Stimulated activated CD8-positive, alpha-beta memory T cell treated with anti-CD3 and anti-CD28 coated beads, Interleukin-2, amount 100 ng/mL, for 48 hours (primary cell): ENCODE measurements around the gene CCKAR.
"Not testable (repeated sequence)": the region's sequence is repeated elsewhere in the genome, so short reads cannot be mapped to it uniquely, and the experiment has no call there.

ENCODE experiments used
- DNase-seq, 2 donors: peaks; one replicate each; pipeline ENCODE4 v3.0.0-alpha.2; 2020; ENCODE audit warnings: low read depth in 2 of 2

The CCKAR gene, protein sequence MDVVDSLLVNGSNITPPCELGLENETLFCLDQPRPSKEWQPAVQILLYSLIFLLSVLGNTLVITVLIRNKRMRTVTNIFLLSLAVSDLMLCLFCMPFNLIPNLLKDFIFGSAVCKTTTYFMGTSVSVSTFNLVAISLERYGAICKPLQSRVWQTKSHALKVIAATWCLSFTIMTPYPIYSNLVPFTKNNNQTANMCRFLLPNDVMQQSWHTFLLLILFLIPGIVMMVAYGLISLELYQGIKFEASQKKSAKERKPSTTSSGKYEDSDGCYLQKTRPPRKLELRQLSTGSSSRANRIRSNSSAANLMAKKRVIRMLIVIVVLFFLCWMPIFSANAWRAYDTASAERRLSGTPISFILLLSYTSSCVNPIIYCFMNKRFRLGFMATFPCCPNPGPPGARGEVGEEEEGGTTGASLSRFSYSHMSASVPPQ

DNA sequence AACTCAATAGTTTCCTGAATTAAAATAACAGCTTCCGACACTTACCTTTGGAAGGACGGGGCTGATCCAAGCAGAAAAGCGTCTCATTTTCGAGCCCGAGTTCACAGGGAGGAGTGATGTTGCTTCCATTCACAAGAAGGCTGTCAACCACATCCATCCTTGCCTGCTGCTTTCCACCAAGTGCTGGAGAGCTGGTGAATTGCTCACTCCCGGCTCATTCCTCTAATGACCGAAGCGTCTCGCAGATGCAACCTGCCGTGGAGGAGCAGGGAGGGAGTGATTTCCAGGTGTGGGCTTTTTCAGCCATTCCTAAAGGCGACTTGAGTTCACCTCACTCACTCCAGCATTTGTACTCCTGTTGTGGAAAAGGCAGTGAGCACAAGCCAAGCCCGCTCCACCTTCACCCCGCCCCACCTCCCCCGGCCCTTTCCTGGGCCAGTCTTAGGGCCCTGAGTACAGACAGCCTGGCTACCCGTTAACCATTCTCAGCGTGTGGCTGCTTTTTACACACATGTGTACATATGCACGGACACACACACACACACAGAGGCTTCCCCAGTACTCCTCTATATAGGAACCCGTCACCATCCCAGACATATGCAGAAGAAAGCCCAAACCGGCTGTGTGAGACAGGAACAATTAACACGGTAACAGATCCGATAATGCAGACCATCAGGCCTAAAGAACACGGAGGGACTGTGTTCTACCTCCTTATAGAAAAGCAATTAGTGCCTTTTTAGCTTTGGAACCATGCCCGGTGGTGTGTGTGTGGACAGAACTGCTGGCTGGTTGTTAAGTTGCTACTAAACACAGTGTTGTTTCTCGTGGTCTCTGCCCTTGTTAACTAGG is at the start of gene CCKAR:
Gene CCKAR (minus strand): TSS at position 374 of the 849 bp plus-strand sequence. CDS start 217 bp downstream, at position 157.
- no peak for DNase-seq

- DNase-seq, result no peak
Measured at GRCh38 chr4:26533685-26534084, 43.4 kb upstream of the CCKAR start.

DNA sequence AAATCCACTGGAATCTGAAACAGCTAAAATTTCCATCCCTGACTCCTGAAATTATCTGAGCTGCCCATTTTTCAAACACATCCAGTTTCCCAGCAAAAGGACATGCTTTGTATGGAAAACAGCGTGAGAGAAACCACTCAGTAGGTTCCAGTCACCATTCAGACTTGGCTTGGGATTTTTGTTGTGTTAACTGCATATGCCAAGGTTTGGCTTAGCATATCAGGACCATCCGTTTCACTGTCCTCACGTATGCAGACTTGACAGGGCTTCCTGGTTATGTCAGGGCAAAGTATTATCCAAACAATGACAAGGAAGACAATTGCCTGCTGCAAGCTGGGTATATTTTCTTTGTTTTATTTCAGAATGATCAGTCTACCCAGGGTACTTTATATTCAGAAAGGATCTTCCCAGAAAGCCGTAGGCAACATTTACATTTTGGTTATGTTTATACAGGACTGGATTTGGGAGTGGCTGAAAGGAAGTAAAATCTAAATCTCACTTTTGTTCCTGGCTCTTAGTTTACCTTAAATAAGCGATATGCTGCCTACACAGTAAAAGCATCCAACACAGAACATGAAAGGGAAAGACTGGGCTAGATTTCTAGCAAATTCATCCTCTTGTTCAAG is 41.3 kb upstream of the CCKAR start:
- no peak for DNase-seq

- DNase-seq, result no peak
Measured at GRCh38 chr4:26530099-26530498, 39.8 kb upstream of the CCKAR start.

- DNase-seq, result no peak
Measured at GRCh38 chr4:26529479-26529878, 39.2 kb upstream of the CCKAR start.

DNA sequence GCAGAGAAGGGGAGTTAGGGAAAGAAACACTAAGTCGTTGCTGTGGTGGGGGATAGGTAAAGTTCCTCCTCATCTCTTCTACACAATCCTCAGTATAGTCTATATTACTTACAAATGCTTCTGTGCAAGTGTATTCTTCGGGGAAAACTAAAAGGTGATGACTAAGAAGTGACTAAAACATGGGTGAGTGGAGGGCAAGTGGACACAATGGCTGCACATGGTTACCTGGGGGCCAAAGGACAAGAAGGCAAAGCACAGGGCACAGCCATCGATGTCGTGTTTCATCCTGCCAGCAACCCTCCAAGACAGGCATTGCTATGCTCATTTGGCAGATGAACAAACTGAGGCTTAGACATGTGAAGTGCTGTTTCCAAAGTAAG is 35.5 kb upstream of the CCKAR start:
- no peak for DNase-seq

GRCh38 chr4:26525136-26525770 is 35.0 kb upstream of the CCKAR start:
- no peak for DNase-seq

GRCh38 chr4:26524011-26524410 is 33.7 kb upstream of the CCKAR start:
- no peak for DNase-seq

DNA sequence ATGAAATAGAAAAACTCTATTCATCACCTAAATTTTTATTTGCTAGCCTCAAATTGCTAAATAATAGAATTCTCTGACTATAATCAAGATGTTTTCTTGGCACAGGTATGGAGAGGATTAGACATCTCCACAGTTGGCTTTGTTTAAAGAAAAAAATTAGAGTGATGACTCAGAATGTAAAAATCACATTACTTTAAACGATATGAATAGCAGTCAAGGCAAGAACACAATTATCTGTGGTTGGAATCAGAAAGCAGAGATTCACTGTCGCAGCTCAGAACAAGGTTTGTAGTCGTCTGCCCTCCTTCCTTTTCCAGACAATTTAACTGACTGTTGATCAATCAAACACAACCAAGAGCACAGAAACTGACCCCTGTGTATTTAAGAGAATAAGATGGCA is 32.2 kb upstream of the CCKAR start:
- DNase-seq, result no peak

- no peak for DNase-seq
Measured at GRCh38 chr4:26520728-26521450, 30.6 kb upstream of the CCKAR start.

- DNase-seq, result no peak
Measured at GRCh38 chr4:26515936-26516335, 25.7 kb upstream of the CCKAR start.

- no peak for DNase-seq
Measured at GRCh38 chr4:26510334-26510964, 20.2 kb upstream of the CCKAR start.

DNA sequence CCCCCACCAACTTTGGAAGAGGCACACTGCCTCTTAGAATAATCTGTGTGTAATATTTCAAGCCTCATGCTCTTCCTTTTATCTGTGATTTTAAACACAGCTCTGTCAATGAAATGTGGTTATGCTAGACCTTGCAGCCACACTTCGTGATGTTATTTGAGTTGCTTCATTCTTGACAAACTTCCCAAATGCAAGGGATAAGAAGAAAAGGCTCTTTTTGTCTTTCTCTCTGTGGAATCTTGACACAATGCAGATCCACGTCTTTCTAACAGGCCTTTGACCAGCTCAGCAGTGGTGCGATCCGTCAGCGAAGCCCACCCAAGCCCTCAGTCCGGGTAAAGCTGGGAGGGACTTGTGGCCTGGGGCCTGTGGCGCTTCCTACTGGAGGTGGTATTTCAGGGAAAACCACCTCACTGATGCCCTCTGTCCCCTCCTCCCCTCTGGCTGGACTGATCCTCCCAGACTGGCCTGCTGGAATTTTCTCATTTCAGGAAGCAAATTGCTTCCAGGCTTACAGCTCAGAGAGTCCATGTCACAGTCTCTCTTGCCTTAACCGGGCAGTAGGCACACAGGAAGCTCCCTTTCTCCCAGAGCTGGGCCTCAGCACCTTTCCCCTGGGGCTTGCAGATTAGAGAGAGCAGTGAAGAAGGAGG is 19.5 kb upstream of the CCKAR start:
- DNase-seq, result no peak

DNA sequence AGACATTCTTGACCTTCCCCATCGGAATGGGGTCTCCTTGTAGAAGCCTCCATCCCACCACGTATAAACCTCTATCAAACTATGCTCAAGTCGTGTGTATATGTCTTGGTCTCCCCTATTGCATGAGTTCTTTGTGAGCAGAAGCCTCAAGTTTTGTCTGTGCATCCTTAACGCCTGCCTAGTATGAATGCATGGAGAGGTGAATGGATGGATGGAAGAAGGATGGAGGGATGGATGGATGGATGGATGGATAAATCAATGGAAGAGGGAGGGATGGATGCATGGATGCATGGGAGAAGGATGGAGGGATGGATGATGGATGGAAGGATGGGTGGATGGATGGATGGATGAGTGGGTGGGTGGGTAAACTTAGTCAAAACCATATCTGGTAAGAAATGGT is 17.0 kb upstream of the CCKAR start:
- no peak for DNase-seq

- no peak for DNase-seq
Measured at GRCh38 chr4:26503844-26504243, 13.6 kb upstream of the CCKAR start.

GRCh38 chr4:26503427-26503826 is 13.1 kb upstream of the CCKAR start:
- DNase-seq, result no peak

GRCh38 chr4:26500565-26500999 is 10.3 kb upstream of the CCKAR start:
- DNase-seq, result not testable (repeated sequence)

DNA sequence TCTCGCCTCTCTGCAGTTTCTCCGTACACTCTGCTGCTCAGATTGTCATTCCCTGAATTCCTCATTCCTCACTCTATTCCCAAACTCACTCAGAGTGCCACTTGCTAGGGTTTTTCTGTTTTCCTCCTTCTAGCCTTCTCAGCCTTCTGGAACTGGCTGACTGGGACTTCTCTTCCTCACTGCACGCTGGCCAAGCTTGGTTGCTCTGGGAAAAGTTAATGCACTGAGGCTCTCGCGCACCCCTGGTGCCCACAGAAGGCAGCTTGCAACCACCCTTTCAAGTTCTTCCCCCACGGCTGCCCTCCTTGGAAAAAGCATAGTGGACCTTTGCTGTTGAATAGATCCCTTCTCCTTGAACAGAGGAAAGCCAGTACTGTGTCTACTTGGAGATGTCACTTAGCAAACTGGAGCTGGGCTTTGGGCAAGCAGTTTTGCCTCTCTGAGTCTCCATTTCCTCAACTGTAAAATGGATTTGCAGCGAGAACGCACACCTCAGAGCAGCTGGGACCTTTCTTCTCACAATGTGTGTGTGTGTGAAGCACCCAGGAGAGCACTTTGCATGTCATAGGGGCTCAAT is 6.0 kb upstream of the CCKAR start:
- DNase-seq, result no peak

DNA sequence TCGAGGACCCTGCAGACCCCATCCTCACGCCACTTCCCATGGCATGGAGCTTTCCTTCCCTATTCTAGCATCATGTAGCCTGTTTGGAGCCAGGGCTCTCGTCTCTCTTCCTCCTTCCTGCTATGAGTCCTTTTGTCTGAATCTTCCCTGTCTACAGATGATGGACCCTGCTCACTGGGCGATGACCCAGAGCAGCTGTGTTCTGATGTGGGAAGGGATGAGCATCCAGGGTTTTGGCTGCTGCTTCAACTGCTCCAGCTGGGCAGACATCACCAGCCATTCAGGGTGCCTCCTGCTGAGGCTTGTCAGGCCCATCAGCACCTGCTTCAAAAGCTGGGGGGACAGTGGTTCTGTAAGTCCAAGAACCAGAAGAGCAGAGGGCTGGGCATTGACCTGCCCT is 3.2 kb upstream of the CCKAR start:
- DNase-seq, result no peak
